ENCODE results near the gene DNAH1.

The DNAH1 gene

DNA sequence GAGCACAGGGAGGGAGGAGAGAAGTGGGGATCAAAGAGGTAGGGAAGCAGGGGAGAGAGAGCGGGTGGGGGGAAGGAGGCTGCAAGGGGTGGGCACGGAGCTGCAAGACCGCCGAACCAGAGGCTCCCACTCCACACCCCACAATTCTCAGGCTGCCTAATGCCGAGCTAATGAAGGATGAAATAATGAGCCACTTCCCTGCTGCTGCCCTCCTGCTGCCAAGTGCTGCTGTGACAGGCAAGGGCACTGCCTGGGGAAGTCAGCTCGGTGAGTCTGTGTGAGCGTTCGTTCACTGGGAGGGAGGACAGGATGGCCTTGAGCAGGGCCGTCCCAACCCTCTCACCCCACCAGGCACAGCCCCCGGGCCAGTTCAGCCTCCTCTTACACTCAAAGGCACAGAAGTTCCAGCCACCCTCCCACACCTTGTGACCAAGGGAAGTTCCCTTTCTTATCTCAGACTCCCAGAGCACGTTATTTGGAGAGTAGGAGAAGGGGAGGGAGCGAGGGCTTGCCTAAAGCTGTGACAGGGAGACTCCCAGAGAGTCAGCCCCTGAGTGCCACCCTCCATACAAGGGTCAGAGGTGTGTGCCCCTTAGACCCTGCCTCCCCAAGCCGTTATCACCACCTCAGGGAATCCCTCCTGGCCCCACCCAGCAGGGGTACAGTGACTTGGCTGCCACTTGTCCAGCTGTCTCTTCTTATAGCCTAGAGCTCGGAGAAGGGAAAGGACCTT lies 16.1 kb upstream of the DNAH1 start:
- no peak overlapping the region; the same call in 1 of the 2 replicates for H3K4me3 ChIP-seq (ENCODE audit: low read depth, low read length)
- peak; percentile 34 for DNase-seq

GRCh38 chr3:52302426-52303145 lies 13.5 kb upstream of the DNAH1 start:
- no peaks in the 10 kb centered on the region for H3K27me3 ChIP-seq
- DNase-seq = no peak
- no peak for TF ChIP-seq CTCF (IDR thresholded peaks at IDR 0.05; ENCODE audit: low read depth, low read length)
- H3K36me3 ChIP-seq = no peaks in the 10 kb centered on the region
- peaks cover 4% of the 10 kb centered on the region for H3K4me1 ChIP-seq
- H3K9me3 ChIP-seq = no peaks in the 10 kb centered on the region
- no peak overlapping the region for H3K4me3 ChIP-seq (ENCODE audit: low read depth, low read length)

More for the DNA sequence above, 16.1 kb upstream of the DNAH1 start:
- no peaks in the 10 kb centered on the region for H3K4me1 ChIP-seq
- H3K27me3 ChIP-seq = no peaks in the 10 kb centered on the region
- no peaks in the 10 kb centered on the region for H3K9me3 ChIP-seq
- H3K36me3 ChIP-seq = no peaks in the 10 kb centered on the region
- peak; percentile 28 for TF ChIP-seq CTCF (IDR thresholded peaks at IDR 0.05; ENCODE audit: low read depth, low read length)

- Histone ChIP-seq H3K4me1 (peaks cover 6% of the 10 kb centered on the region), H3K27me3 (no peaks in the 10 kb centered on the region), H3K36me3 (no peaks in the 10 kb centered on the region), H3K9me3 (no peaks in the 10 kb centered on the region), H3K4me3 (ENCODE audit: low read depth, low read length) (no peak overlapping the region)
- DNase-seq = no peak
- TF ChIP-seq CTCF (IDR thresholded peaks at IDR 0.05; ENCODE audit: low read depth, low read length) = no peak
Measured at GRCh38 chr3:52303811-52304210, 12.3 kb upstream of the DNAH1 start.

DNA sequence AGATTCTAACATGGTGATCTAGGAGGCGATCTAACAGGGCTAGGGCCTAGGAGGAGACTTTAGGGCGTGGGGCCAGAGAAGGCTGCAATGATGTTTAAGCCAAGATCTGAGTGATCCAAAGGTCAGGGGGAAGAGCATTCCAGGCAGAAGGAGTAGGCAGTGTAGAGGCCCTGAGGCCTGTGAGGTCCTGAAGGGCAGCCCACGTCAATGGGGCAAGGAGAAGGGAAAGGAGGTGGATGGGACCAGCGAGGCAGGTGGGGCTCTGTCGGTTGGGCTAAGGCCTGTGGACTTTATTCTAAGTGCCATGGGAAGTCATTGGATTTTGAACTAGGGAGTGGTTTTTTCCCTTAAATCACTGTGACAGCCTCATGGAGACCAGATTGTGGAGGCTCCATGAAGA lies 10.2 kb upstream of the DNAH1 start:
- Histone ChIP-seq H3K36me3 (no peaks in the 10 kb centered on the region), H3K27me3 (no peaks in the 10 kb centered on the region), H3K4me3 (ENCODE audit: low read depth, low read length) (no peak overlapping the region), H3K4me1 (peaks cover 6% of the 10 kb centered on the region), H3K9me3 (no peaks in the 10 kb centered on the region)
- DNase-seq = no peak
- no peak for TF ChIP-seq CTCF (IDR thresholded peaks at IDR 0.05; ENCODE audit: low read depth, low read length)

DNA sequence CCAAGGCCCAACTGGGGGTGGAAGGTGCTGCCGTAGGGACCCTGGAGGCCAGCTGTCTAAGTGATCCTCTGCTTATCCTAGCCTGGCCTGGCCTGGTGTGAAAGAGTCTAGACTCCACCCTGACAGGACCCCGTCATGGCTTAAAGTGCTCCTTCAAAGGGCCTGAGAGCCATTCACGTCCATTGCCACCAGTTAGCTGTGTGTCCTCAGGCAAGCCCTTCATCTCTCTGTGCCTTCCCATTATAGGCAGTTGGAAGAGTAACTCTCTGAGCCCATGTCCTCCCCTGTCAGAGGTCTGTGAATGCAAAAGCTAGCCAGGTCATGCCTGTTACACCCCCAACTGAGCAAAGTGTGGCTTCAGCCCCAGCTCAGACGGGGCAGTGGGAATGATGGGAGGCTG lies 9.1 kb upstream of the DNAH1 start:
- no peak for TF ChIP-seq CTCF (IDR thresholded peaks at IDR 0.05; ENCODE audit: low read depth, low read length)
- Histone ChIP-seq H3K4me3 (ENCODE audit: low read depth, low read length) (no peak overlapping the region), H3K4me1 (peaks cover 6% of the 10 kb centered on the region), H3K36me3 (no peaks in the 10 kb centered on the region), H3K27me3 (no peaks in the 10 kb centered on the region), H3K9me3 (no peaks in the 10 kb centered on the region)
- DNase-seq = no peak

- no peaks in the 10 kb centered on the region for H3K9me3 ChIP-seq
- H3K36me3 ChIP-seq = no peaks in the 10 kb centered on the region
- no peak for DNase-seq
- no peak overlapping the region for H3K4me3 ChIP-seq (ENCODE audit: low read depth, low read length)
- H3K27me3 ChIP-seq = no peaks in the 10 kb centered on the region
- no peak for TF ChIP-seq CTCF (IDR thresholded peaks at IDR 0.05; ENCODE audit: low read depth, low read length)
- H3K4me1 ChIP-seq = peaks cover 6% of the 10 kb centered on the region
Measured at GRCh38 chr3:52308308-52308707, 7.8 kb upstream of the DNAH1 start.

Measured in BE2C (cell line).